Measurements from ENCODE around the gene SORCS2. TPM values are rescaled to one million over a fixed set of nuclear protein-coding genes. Genes with fewer than 3 reads are reported as not detected.

The SORCS2 gene
- total and polyA plus RNA-seq, 2 of the 4 experiments (the other 2 are of a cell fraction) = 0.36 to 0.62 TPM

- 100% methylated on average over 1 of the region's 8 CpGs; no CpG with 5 or more reads in 1 of the 2 experiments for WGBS, 2 experiments (ENCODE audit: extremely low coverage in 2 of 2, insufficient read length in 1 of 2)
- H3K4me2 ChIP-seq (ENCODE audit: low read depth, low read length) = no peak overlapping the region
These were observed 459.2 kb downstream of the SORCS2 start for GRCh38 chr4:7651461-7651921.

More at GRCh38 chr4:7651461-7651921, 459.2 kb downstream of the SORCS2 start:
- ATAC-seq (ENCODE audit: low read depth) (no peak), DNase-seq (peak; percentile 19)
- H4K8ac ChIP-seq (ENCODE audit: low read depth in 2 of 2, low read length in 2 of 2) = peak overlapping the region in 1 of 2 experiments; percentile 66; a peak in 1 of 4 replicates
- no peaks in the 10 kb centered on the region; the same call in 1 of the 2 replicates for H4K20me1 ChIP-seq (ENCODE audit: insufficient read depth, low read length)
- peaks cover 15% of the 10 kb centered on the region for H3K4me1 ChIP-seq (ENCODE audit: control insufficient read depth, insufficient read depth, low read length)
- peak overlapping the region; percentile 85; the same call in 1 of the 2 replicates for H2AK5ac ChIP-seq (ENCODE audit: low read depth, low read length)
- ChIA-PET CTCF (no interaction called here), POLR2A (ENCODE audit: unreplicated experiment) (no interaction called here)
- H3K4me3 ChIP-seq (ENCODE audit: insufficient read depth, low read depth, low read length) = no peak overlapping the region
- peak overlapping the region; percentile 5; the same call in 1 of the 2 replicates for H4K91ac ChIP-seq (ENCODE audit: insufficient read depth, low read depth, low read length)
- in situ Hi-C loops (cut with MboI; ENCODE audit: low sequenced_read_pairs) = no loop called here
- peak overlapping the region; percentile 80 for H3K4ac ChIP-seq (ENCODE audit: low read depth, low read length)
- no peaks in the 10 kb centered on the region for H3K9me3 ChIP-seq (ENCODE audit: control insufficient read depth, insufficient read depth, low read length)
- H3K23ac ChIP-seq (ENCODE audit: low read depth, low read length) = no peak overlapping the region; the same call in 1 of the 2 replicates
- peak overlapping the region; percentile 69 for H2AFZ ChIP-seq (replicated peaks; ENCODE audit: low read length, poor library complexity)
- peak overlapping the region; percentile 77 for H2BK120ac ChIP-seq (ENCODE audit: low read depth, low read length)
- no peak overlapping the region for H3K9ac ChIP-seq (ENCODE audit: low read depth, low read length)
- H3K14ac ChIP-seq (replicated peaks; ENCODE audit: low read depth, low read length) = peak overlapping the region; percentile 68
- no peak overlapping the region for H2BK5ac ChIP-seq (ENCODE audit: low read depth, low read length, poor library complexity, severe bottlenecking)
- no peak overlapping the region for H4K5ac ChIP-seq (ENCODE audit: low read depth, low read length)
- TF ChIP-seq RFX5 (IDR thresholded peaks at IDR 0.05; ENCODE audit: low read depth, low read length) = no peak
- no peaks in the 10 kb centered on the region for H3K79me1 ChIP-seq (ENCODE audit: low read depth in 1 of 2, low read length in 2 of 2)
- no peak overlapping the region for H3K18ac ChIP-seq (ENCODE audit: low read depth, low read length)
- H3K36me3 ChIP-seq (ENCODE audit: control insufficient read depth, insufficient read depth, low read length) = no peaks in the 10 kb centered on the region
- H2BK15ac ChIP-seq (ENCODE audit: low read depth, low read length) = peak overlapping the region; percentile 77; the same call in 1 of the 3 replicates
- peak overlapping the region; percentile 82 for H2BK20ac ChIP-seq (ENCODE audit: low read depth, low read length)
- dilution Hi-C loops (cut with HindIII; ENCODE audit: low sequenced_read_pairs, unreplicated experiment) = no loop called here
- intact Hi-C loops (cut with micrococcal nuclease) = no loop called here
- no peaks in the 10 kb centered on the region; the same call in 1 of the 2 replicates for H3K27me3 ChIP-seq (ENCODE audit: control insufficient read depth, insufficient read depth, low read length)
- no peak overlapping the region for H3K27ac ChIP-seq (ENCODE audit: insufficient read depth, low read length)
- H3K9me1 ChIP-seq (ENCODE audit: insufficient read depth, low read length) = peaks cover 14% of the 10 kb centered on the region
- peak overlapping the region; percentile 53 for H2AK9ac ChIP-seq (replicated peaks; ENCODE audit: low read depth, low read length, poor library complexity)
- BruUV-seq (replicated peaks) = no TSS peak
- H3K56ac ChIP-seq (ENCODE audit: extremely low read depth, insufficient read depth, low read length) = no peak overlapping the region; the same call in 1 of the 2 replicates
